NCI-H1048 (cell line): ENCODE results near the gene PPP1R12A.

Source experiments
- DNase-seq: peaks from one replicate; lab custom pipeline; 2025; lab: John Stamatoyannopoulos, UW

The PPP1R12A gene

DNA sequence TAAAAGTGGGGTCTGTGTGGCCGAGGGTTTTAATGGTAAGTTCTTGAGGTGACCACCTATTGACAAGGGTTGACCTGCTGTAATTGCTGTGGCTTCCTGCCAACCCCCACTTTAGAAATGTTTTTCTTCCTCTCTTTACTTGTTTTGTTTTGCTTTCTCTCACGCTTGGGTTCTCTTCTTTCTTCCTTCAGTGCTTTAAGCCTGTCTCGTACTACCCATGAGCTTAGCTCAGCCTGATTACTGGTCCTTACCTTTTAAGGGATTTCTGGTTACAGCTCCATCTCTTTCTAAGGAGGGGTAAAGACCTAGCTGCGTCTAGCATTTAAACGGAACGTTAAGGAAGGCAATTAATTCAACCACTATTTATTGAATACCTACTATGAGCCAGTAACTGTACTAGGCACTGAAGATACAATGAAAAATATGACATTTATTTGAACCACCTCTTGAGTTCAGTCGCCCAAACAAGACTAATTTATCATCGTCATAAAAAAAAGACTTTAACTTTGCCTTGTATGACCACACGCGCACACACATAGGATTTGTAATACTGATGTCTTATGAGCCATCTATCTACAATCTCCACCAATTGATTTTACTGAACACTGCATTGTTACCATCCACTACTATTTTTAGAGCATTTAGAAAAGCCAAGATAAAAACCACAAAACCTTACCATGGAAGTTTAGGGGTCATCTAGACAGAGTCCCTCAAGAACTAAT is 888 bp upstream of the PPP1R12A start:
- no peak for DNase-seq

DNA sequence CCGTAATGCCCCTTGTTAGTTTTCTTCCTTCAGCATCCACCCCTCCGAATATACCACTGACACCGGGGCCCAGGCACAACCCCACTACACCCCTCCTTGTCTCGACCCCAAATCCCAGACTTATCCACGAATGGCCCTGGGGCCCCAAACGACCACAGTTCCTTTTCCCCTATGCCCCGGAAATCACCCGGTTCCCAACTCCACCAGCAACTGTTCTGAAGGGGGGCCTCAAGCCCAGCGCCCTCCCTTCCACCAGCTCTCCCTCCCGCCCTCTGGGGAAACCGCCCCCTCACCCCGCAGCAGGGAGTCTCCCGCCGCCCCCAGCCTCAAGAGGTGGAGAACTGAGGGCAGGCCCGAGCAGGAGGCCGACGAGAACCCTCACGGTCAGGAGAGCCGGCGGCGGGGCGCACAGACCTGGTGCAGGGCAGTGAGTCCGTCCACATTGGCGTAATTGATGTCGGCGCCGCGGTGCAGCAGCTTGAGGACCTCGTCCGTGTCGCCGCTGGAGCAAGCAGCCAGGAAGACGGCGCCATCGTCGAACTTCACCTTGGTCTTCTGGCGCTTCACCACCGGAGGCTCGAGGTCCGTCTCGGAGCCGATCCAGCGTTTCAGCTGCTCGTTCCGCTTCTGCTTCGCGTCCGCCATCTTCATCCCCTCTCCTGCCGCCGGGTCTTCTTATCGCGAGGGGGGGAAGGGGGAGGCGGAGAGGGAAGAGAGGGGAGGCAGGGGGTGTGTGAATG is 446 bp downstream of the PPP1R12A start:
- no peak for DNase-seq

DNA sequence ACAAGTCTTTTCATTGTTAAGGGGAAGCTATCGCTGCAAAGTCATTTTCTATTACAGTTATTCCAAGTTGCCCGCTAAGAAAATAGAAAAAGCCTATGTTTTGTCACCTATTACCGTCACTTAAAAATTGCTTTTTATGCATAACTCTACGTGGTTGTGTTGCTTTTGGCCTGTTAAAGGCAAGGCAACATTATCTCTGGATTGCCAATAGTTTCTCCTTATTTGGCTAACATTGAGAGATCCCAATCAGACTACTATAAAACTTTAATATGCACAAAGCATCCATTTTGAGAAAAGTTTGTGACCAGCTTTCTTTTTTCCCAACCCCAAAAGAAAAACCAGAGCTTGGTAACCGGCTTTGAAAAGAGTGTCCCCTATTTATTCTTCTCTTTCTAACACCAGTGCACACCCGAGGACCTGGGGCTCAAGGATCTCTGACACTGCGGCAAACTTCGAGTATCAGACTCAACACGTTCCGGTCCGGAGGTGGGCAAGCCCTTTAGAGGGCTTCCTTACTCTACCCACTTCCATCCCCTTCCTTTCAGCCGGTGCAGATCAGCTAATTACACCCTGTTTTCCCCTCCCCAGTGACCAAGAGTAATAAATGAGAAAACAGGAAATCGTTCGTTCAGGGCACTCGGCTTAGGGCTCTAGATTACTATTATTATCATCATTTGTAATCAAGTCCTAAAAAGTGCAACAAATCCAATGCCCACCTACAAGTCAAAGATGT is 1.2 kb downstream of the PPP1R12A start:
- no peak for DNase-seq

DNA sequence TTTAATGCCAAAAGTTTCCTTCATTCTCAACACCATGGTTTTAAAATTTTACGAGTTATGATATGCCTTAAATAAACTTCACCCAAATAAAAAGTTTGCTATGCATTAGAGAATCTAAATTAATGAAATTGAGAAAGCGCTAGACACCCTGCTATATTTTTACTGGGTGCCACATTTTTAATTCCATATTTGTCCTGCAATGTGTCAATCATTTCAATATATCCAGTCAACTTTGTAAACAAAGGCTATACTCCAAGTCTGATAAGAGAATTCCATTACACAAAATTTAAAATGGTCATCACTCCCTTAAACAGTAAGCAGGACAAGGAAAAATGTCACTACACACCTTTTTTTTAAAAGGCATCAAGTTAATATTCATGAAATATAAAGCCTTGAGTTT is 1.9 kb downstream of the PPP1R12A start:
- DNase-seq: no peak

DNA sequence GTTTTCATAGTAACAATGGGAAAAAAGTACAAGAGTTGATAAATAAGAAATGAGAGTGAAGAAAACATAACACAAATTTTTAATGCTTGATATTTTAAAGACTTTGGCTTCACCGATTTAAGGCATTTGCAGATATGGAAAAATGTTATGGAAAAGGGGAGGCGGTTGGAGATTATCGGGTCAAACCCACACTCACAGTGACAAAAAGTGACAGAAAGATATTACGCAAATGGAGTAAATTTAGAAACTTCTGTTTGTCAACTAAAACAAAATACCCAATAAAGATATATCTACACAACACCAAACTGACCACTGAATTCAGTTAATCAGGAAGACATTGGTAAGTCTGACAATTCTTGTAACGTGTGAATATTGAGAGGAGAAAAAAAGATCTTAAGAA is 2.5 kb downstream of the PPP1R12A start:
- DNase-seq: no peak

DNA sequence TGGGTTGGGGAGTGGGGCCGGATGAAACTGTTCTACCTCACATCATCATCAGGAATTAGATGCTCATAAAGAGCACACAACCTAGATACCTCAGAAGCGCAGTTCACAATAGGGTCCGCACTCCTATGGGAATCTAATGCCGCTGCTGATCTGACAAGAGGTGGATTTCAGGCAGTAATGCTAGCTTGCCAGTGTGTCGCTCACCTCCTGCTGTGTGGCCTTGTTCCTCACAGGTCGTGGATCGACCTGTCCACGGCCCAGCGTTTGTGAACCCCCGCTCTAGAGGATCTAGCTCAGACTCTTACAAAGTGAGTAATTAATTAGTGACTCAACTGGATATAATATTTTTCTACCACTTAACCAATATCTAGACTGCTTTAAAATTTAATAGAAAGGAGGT is 5.8 kb downstream of the PPP1R12A start:
- DNase-seq: no peak

DNA sequence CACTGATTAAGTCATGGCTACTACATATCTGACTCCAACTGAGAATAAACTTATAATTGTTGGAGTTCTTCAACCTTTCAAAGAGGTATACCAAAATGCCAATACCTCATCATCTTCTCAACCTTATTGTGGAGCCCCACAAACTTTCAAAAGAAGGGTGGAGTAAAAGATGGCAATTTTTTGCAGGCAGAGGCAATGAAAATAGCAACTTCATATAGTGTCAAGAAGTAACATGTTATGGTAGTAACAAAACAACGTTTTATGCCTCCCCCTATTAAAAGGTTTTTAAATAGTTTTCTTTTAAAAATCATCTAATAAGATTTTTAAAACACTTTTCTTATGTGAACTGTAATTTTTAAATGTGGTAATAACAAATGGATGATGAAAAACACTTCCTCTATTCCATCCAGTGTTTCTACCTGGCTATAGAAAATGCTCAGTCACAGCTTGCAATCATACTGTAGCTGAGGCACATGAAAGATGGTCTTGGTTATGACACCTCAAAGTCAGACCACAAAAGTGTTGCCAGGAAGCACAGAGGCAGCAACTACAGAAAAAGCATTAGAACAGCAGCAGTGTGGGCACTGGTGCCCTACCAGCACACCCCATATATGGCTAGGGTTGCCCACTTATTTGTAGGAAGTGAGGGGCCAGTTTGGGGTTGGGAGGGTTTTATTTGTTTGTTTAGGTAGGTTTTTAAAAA is 7.0 kb downstream of the PPP1R12A start:
- DNase-seq: no peak

DNA sequence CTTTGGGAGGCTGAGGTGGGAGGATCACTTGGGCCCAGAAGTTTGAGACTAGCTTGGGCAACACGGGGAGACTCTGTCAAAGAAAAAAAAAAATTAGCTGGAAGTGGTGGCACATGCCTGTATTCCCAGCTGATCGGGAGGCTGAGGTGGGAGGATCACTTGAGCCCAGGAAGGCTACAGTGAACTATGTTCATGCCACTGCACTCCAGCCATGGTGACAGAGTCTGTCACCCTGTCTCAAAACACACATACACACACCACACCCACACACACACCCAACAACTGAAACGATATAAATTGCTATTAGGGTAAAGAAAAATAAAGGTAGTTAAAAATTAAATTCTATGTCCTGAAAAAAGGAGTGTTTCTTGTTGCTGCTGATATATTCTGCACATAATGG is 7.9 kb downstream of the PPP1R12A start:
- DNase-seq: no peak

DNA sequence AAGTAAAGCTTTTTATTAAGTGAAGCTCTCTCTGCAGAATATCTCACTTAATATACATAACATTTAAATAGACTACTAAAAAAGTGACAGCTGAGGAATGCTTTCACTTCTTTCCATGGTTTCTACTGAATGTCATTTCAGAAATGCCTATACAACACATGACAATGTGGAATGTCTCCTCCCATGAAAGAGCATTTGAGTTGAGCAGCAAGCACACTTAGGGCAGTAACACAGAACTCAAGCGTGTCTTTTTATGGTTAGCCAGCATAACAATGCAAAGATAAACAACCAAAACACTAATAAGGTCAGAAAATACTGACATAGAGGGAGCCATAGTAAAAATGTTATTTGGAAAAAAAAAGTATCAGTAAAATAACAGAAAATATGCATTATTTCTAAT is 9.4 kb downstream of the PPP1R12A start:
- DNase-seq: no peak

DNA sequence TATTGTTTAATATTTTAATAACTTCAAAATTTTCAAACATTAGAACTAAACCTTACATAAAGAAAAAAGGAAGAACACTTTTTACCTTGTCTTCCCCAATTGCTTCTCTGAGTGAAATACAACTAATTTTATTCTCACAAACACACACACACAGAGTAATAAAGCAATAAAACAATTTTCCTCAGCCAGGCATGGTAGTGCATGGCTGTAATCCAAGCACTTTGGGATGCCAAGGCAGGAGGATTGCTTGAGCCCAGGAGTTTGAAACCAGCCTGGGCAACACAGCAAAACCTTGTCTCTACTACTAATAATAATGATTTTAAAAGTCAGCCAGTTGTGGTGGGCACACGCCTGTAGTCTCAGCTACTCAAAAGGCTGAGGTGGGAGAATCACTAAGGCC is 13.1 kb downstream of the PPP1R12A start:
- DNase-seq: no peak

DNA sequence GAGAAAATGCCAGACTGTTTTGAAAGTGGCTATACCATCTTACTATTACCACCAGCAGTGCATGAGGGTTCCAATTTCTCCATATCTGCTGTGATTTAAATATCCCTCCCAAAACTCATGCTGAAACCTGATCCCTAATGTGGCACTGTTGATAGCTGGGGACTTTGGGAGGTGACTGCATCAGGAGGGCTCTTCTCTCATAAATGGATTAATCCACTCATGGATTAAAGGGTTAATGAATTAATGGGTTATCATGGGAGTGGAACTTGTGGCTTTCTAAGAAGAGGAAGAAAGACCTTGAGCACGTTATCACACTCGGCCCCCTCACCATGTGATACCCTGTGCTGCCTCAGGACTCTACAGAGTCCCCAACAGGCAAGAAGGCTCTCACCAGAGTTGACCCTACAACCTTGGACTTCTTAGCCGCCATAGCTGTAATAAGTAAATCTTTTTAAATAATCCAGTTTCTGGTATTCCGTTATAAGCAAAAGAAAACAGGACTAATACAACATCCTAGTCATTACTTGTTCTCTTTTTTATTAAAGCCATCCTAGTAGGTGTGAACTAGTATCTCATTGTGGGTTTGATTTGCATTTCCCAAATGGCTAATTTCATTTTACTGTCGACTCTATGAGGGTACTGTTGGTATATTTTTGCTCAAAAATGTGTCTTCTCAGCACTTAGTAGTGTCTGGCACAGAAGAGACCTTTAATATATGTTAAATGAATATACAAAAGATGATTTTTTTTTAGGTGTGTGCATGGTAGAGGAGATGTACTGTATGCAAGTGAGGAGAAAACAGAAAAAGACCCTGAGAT is 14.3 kb downstream of the PPP1R12A start:
- DNase-seq: no peak

DNA sequence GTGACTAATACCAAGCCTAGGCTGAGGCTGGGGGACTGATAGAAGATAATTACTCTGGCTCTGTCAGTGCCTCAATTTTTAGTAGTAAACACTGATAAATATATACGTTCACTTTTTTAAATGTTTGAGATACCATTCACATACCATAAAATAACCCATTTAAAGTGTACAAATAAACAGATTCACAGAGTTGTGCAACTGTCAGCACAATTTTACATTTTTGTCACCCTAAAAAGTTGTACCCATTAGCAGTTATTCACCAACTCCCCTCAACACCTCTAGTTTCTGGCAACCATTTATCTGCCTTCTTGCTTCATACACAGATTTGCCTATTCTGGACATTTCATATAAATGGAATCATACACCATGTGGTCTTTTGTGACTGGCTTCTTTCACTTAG is 15.1 kb downstream of the PPP1R12A start:
- no peak for DNase-seq

DNA sequence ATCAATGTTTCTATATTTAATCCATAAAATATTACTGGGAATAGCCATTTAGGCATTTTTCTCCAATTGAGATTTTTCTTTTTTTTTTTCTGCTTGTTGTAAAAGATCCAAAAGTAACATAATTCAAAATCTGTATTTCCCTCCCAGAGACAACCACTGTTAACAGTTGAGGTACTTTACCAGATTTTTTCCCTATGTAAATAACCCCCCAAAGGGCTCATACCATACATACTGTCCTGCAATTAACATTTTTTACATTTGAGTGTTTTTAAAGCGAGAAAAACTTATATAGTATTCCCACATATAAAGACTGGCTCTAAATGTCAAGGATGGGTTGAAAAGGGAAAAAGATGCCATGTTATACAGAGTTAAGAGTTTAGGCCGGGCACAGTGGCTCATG is 18.1 kb downstream of the PPP1R12A start:
- DNase-seq: no peak

DNA sequence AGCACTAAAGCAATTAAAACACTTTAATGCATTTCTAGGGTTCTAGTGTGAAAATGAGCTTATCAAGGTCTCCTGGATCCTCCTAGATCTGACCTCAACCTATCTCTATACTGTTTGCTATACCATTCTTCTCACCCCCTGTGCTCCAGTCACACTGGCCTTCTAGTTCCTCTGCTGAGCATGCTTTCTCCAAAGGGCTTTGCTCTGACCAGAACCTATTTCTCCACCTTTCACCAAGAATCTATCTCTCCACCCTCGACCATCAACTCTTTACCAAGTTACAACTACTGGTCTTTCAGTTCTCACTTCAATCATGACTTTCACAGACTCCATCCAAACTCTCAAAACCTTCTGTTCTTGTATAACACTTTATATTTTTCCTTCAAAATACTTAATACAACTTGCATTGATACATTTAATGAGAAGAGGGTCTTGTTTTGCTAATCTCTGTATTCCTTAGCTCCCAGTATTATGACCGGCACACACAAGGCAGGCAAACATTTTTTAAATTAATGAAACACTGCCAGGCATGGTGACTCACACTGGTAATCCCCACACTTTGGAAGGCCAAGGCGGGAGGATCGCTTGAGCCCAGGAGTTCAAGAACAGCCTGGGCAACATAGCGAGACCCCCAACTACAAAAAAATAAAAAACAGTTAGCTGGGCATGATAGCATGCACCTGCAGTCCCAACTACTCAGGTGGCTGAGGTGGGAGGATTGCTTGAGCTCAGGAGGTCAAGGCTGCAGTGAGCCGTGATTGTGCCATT is 22.8 kb downstream of the PPP1R12A start:
- DNase-seq: no peak

DNA sequence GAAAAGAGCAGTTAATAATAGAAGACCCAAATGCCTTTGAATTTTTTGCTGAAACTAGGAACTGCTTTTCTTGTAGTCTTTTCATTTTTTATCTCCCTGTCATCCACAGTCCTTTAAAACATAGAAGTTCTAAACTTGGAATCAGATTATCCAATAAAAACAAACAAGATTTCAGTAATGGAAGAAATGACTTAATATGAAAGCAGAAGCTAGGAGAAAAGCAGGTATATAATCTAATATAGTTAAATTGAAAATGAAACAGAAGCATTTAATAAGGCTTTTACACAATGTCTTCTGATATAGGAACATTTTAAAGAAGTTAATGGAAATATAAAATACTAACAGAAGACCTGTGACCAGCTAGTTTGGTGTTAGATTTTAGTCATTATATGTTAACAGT is 26.5 kb downstream of the PPP1R12A start:
- DNase-seq: no peak

DNA sequence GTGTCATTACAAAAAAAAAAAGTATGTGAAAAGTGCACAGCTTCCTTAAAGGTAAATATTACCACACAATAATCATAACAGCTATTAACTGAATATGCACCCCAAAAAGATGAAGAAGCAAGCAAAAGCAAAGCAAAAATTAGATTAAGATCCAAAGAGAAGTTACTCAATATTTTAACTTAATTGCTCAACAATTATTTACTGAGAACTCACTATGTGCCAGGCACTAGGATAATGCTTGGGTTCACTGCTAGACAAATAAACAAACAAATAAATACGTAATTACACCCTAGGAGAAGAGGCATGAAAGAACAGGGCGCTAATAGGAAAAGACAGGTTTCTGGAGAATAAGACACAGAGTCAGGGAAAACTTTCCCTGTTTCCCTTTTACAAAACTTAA is 33.4 kb downstream of the PPP1R12A start:
- no peak for DNase-seq

DNA sequence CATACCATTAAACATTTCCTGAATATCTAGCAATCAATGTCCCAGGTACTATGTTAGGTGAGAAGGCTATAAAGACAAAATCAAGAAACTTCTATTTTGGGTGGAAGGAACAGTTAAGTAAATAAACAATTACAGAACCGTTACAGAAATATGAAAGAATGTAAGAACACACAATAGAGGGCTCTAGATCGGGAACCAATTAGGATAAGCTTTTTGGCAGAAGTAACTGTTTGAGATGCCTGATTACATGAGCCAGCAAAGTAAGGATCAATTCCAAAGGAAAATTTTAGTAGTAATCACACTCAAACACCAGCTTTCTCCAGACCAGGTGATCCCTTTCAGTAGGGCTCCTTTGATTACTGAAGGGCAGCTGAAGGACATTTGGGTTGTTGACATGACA is 33.9 kb downstream of the PPP1R12A start:
- no peak for DNase-seq

DNA sequence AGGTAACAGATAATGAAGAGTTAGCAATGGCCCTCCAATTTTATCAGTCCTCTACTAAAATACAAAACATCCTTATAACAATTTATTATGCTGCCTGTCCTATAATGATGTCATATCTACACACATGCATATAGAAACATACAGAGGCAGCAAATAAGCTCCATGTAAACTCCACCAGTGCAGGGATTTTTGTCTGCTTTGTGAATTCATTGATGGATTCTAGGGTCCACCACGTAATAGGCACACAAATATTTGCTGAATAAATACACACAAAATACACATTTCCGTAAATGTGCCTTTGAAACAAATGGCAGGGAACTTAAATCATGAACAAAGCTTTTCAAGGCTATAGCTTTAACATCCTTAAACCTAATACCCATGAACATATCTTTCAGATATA is 34.7 kb downstream of the PPP1R12A start:
- no peak for DNase-seq

DNA sequence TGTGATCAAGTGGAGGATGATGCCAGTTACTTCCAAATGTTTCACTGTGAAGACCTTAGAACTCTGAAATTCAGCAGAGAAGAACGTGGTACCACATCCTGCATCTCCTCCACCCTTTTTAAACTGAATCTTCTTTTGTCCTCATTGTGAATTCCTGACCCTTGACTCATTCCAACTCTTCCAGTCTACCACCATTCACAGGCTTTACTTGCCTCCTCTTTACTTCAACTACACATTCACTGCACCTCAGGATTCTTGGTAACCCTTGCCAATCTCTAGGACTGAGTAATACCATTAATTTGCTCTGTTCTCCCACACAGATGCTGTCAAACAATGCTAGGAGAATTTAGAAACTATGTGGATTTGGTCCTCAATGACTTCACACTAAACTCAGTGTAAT is 37.3 kb downstream of the PPP1R12A start:
- no peak for DNase-seq

DNA sequence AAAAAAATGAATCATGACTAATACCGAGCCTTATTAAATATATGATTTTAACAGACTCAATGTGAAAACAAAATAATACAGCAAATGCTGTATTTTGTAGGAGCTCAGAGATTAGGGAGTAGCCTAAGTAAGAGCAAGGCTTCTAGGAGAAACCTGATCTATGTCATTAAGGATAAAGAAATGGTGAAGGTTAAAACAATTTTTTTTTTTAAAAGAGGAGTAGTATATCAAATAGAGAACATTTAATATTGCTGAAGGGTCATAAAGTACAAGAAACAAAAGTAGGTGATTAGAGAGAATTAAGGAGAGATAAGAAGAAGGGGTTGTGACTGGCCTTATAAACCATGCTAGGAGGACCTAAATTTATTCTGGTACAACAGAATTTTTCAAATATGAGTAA is 39.1 kb downstream of the PPP1R12A start:
- no peak for DNase-seq

DNA sequence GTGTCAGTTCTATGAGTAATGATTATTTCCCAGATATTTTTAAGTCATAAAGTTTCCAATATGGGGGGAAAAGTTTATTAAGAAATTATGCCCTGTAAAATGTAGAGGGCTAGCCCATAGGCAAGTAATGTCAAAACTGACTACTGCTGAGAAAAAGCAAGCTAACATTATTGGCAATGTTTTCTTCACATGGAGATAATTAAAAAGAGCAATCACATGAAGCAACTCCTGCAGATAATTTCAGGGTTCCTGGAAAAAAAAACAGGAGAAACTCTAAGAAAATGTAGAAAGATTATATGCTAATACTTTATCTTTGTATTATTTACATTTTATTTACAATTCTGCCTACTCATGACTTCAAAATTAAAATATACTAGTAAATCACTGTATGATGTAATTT is 39.8 kb downstream of the PPP1R12A start:
- no peak for DNase-seq
